Spleen (tissue), 7 donors: ENCODE data around the gene LRRC3.

ENCODE experiments used
- CTCF ChIP-seq, 11 experiments: fragments of 200-600 bp in 7 of 11; fragments of 450-650 bp in 4 of 11; sonication (generic) in 4 of 11; IDR thresholded peaks in 8 of 11; conservative IDR thresholded peaks in 3 of 11; 1 replicate in 7 of 11; 2 replicates in 4 of 11; pipeline versions ENCODE4 v1.4.0 to v1.8.0; 2016 to 2021; ENCODE audit warnings: antibody characterized with exemption in 11 of 11, inconsistent platforms in 4 of 11, mild to moderate bottlenecking in 1 of 11
- POLR2AphosphoS5 ChIP-seq, 3 donors: sonication (generic); formaldehyde crosslinking; IDR thresholded peaks; one replicate each; pipeline ENCODE4 v1.5.1; 2017; ENCODE audit warnings: antibody characterized with exemption in 3 of 3
- donor health status: DM: no; HTN: no; CAD: no; lungs with moderate emphysema.
- donor health status: DM: no; HTN: no; CAD: no.
- donor health status: DM: no; HTN: no; CAD: no.

- TF ChIP-seq CTCF (IDR thresholded peaks at IDR 0.05 in 8 of 11, conservative IDR thresholded peaks at IDR 0.05 in 3 of 11): no peak
- peak in 1 of 3 donors; percentile 17 for TF ChIP-seq POLR2AphosphoS5 (IDR thresholded peaks at IDR 0.05)
Measured at GRCh38 chr21:44434936-44435635, 20.2 kb upstream of the LRRC3 start.
